ENCODE results near the gene BLACAT1.
"Not testable (repeated sequence)": the region's sequence is repeated elsewhere in the genome, so short reads cannot be mapped to it uniquely, and the experiment has no call there.

Gene BLACAT1

DNA sequence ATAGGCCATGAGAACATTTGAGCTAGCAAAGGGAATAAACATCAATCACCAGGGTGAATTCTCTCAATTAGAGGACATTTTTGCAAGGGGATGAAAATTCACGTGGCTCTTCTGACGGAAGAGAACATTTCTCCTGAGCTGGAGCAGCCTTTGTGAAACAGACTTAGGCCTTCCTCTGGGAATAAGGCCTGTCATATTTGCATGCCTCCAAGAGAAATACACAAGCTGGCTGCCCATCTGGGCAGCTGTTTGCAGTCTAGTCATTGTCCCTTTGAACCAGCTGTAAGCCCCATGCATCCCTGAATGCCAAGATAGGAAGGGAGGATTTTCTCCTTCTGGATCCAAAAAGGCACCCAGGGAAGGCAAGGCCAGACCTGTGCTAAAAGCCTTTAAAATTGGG lies 39.5 kb downstream of the BLACAT1 start:
- H3K27me3 ChIP-seq (replicated peaks; ENCODE audit: control insufficient read depth, insufficient read depth, low read length, poor library complexity, severe bottlenecking), result no peaks in the 10 kb centered on the region
- no peaks in the 10 kb centered on the region for H3K4me1 ChIP-seq (ENCODE audit: control insufficient read depth, insufficient read depth, low read length, poor library complexity, severe bottlenecking)
- H3K36me3 ChIP-seq (ENCODE audit: control insufficient read depth, insufficient read depth, low read length), result no peaks in the 10 kb centered on the region
- no peaks in the 10 kb centered on the region for H3K9me3 ChIP-seq (ENCODE audit: control insufficient read depth, low read length)
- DNase-seq, result no peak
- H3K4me3 ChIP-seq (ENCODE audit: insufficient read depth, low read depth, low read length, poor library complexity, severe bottlenecking), result no peak overlapping the region
- H3K27ac ChIP-seq (ENCODE audit: insufficient read depth, low read length, poor library complexity, severe bottlenecking), result no peak overlapping the region

DNA sequence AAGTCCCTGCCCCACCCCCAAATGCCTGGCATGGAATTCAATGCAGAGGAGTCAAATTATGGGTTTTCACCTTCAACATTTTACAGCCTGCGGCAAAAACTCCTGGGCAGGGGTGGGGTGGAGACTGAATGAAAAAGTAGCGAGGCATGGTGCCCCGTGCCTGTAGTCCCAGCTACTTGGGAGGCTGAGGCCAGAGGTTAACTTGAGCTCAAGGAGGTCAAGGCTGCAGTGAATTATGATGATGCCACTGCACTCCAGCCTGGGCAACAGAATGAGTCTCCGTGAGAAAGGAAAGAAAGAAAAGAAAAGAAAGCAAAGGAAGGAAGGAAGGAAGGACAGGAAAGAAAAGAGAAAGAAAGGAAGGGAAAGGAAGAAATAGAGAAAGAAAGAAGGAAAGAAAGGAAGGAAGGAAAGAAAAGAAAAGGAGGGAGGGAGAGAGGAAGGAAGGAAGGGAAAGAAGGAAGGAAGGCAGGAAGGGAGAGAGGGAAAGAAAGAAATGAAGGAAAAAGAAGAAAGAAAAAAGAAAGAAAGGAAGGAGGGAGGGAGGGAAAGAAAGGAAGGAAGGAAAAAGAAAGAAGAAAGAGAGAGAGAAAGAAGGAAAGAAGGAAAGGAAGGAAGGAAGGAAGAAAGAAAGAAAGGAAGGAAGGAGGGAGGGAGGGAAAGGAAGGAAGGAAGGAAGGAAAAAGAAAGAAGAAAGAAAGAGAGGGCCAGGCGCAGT lies 45.1 kb downstream of the BLACAT1 start:
- no peak for DNase-seq
- Histone ChIP-seq H3K4me3 (ENCODE audit: insufficient read depth, low read depth, low read length, poor library complexity, severe bottlenecking) (no peak overlapping the region), H3K9me3 (ENCODE audit: control insufficient read depth, low read length) (no peaks in the 10 kb centered on the region), H3K4me1 (ENCODE audit: control insufficient read depth, insufficient read depth, low read length, poor library complexity, severe bottlenecking) (no peaks in the 10 kb centered on the region), H3K27ac (ENCODE audit: insufficient read depth, low read length, poor library complexity, severe bottlenecking) (no peak overlapping the region), H3K36me3 (ENCODE audit: control insufficient read depth, insufficient read depth, low read length) (no peaks in the 10 kb centered on the region), H3K27me3 (replicated peaks; ENCODE audit: control insufficient read depth, insufficient read depth, low read length, poor library complexity, severe bottlenecking) (no peaks in the 10 kb centered on the region)

- no peaks in the 10 kb centered on the region for H3K36me3 ChIP-seq (ENCODE audit: control insufficient read depth, insufficient read depth, low read length)
- H3K4me3 ChIP-seq (ENCODE audit: insufficient read depth, low read depth, low read length, poor library complexity, severe bottlenecking), result no peak overlapping the region
- no peaks in the 10 kb centered on the region for H3K9me3 ChIP-seq (ENCODE audit: control insufficient read depth, low read length)
- DNase-seq, result no peak
- no peak overlapping the region for H3K27ac ChIP-seq (ENCODE audit: insufficient read depth, low read length, poor library complexity, severe bottlenecking)
- no peaks in the 10 kb centered on the region for H3K27me3 ChIP-seq (replicated peaks; ENCODE audit: control insufficient read depth, insufficient read depth, low read length, poor library complexity, severe bottlenecking)
- H3K4me1 ChIP-seq (ENCODE audit: control insufficient read depth, insufficient read depth, low read length, poor library complexity, severe bottlenecking), result no peaks in the 10 kb centered on the region
Measured at GRCh38 chr1:205407970-205408369, 47.9 kb downstream of the BLACAT1 start.

- H3K4me1 ChIP-seq (ENCODE audit: control insufficient read depth, insufficient read depth, low read length, poor library complexity, severe bottlenecking); H3K9me3 ChIP-seq (ENCODE audit: control insufficient read depth, low read length); DNase-seq; H3K36me3 ChIP-seq (ENCODE audit: control insufficient read depth, insufficient read depth, low read length); H3K27me3 ChIP-seq (replicated peaks; ENCODE audit: control insufficient read depth, insufficient read depth, low read length, poor library complexity, severe bottlenecking); H3K4me3 ChIP-seq (ENCODE audit: insufficient read depth, low read depth, low read length, poor library complexity, severe bottlenecking); H3K27ac ChIP-seq (ENCODE audit: insufficient read depth, low read length, poor library complexity, severe bottlenecking): not testable (repeated sequence)
Measured at GRCh38 chr1:205406252-205406651, 49.6 kb downstream of the BLACAT1 start.

Data from effector memory CD4-positive, alpha-beta T cell (primary cell).